H1 (cell line): ENCODE measurements around the gene ABCC9. TPM values are rescaled to one million over a fixed set of nuclear protein-coding genes. Genes with fewer than 3 reads are reported as not detected.

Experiments used
- CTCF ChIA-PET: fragments of 300-600 bp; sonication (Branson Sonifier 250); formaldehyde crosslinking; loops from one replicate; lab custom pipeline; 2021; ENCODE audit not compliant: partially characterized antibody; lab: Charles Lee
- POLR2A ChIA-PET: fragments of 300-600 bp; sonication (Branson Sonifier 250); formaldehyde crosslinking; loops from one replicate; lab custom pipeline; 2021; ENCODE audit warnings: inconsistent platforms; ENCODE audit not compliant: partially characterized antibody; lab: Charles Lee
- DNase-seq, 2 experiments: peaks; one replicate each; pipeline versions ENCODE4 v3.0.0 to v3.0.0-alpha.2; 2010 to 2022; ENCODE audit warnings: low spot score in 2 of 2, low read depth in 1 of 2, mixed read lengths in 1 of 2
- FAIRE-seq: peaks from 2 replicates; lab custom pipeline; 2011; peaks lifted over from hg19 to GRCh38; lab: Jason Lieb, UNC
- H2AFZ ChIP-seq: 2 replicates; pipeline ENCODE4 v1.8.1; 2012; ENCODE audit warnings: low read length, inconsistent platforms
- H2AK5ac ChIP-seq: 2 replicates; pipeline ENCODE4 v1.6.1; 2013; ENCODE audit warnings: low read depth, low read length
- H2BK120ac ChIP-seq: replicated peaks from 2 replicates; pipeline ENCODE3; 2013; ENCODE audit warnings: low read depth, low read length, inconsistent platforms
- H2BK12ac ChIP-seq: 2 replicates; pipeline ENCODE4 v1.6.1; 2013; ENCODE audit warnings: low read depth, low read length
- H2BK15ac ChIP-seq: 2 replicates; pipeline ENCODE4 v1.6.1; 2013; ENCODE audit warnings: low read length
- H2BK20ac ChIP-seq: 2 replicates; pipeline ENCODE4 v1.6.1; 2013; ENCODE audit warnings: low read length
- H2BK5ac ChIP-seq: 2 replicates; pipeline ENCODE4 v1.6.1; 2013; ENCODE audit warnings: low read depth, low read length
- H3K14ac ChIP-seq: 2 replicates; pipeline ENCODE4 v1.6.1; 2013; ENCODE audit warnings: inconsistent platforms; ENCODE audit not compliant: insufficient read length
- H3K18ac ChIP-seq: 2 replicates; pipeline ENCODE4 v1.6.1; 2013; ENCODE audit warnings: low read length; ENCODE audit errors: extremely low read depth
- H3K23ac ChIP-seq: 2 replicates; pipeline ENCODE4 v1.6.1; 2013; ENCODE audit warnings: inconsistent platforms; ENCODE audit not compliant: insufficient read length
- H3K23me2 ChIP-seq: 2 replicates; pipeline ENCODE4 v1.6.1; 2013; ENCODE audit warnings: low read depth, low read length
- H3K27ac ChIP-seq: 2 replicates; pipeline ENCODE4 v1.6.1; 2011; ENCODE audit warnings: low read depth, low read length, inconsistent platforms
- H3K27me3 ChIP-seq, 4 experiments: replicated peaks in 1 of 4; 1 replicate in 1 of 4; 2 replicates in 3 of 4; pipeline versions ENCODE4 v1.6.1 to v1.8.1; 2011 to 2013; ENCODE audit warnings: low read length in 3 of 4, mild to moderate bottlenecking in 3 of 4, inconsistent platforms in 2 of 4, mixed read lengths in 2 of 4, moderate library complexity in 1 of 4; ENCODE audit not compliant: control insufficient read depth in 3 of 4, insufficient read depth in 3 of 4; ENCODE audit errors: extremely low read depth in 1 of 4
- H3K36me3 ChIP-seq, 4 experiments: 2 replicates each; pipeline versions ENCODE4 v1.6.1 to v1.8.1; 2011 to 2013; ENCODE audit warnings: mild to moderate bottlenecking in 4 of 4, low read length in 3 of 4, moderate library complexity in 2 of 4, control low read depth in 1 of 4, inconsistent platforms in 1 of 4; ENCODE audit not compliant: insufficient read depth in 4 of 4, control insufficient read depth in 2 of 4
- H3K4ac ChIP-seq: replicated peaks from 2 replicates; pipeline ENCODE3; 2013; ENCODE audit warnings: low read length, low read depth, mixed read lengths, inconsistent platforms; ENCODE audit not compliant: insufficient read length
- H3K4me1 ChIP-seq, 4 experiments: replicated peaks in 1 of 4; 1 replicate in 1 of 4; 2 replicates in 3 of 4; pipeline versions ENCODE4 v1.6.1 to v1.8.1; 2011 to 2013; ENCODE audit warnings: low read length in 3 of 4, inconsistent platforms in 2 of 4, mixed read lengths in 1 of 4; ENCODE audit not compliant: insufficient read depth in 4 of 4, control insufficient read depth in 3 of 4
- H3K4me2 ChIP-seq, 2 experiments: 2 replicates each; pipeline versions ENCODE4 v1.6.1 to v1.8.1; 2011 to 2013; ENCODE audit warnings: low read depth in 2 of 2, low read length in 2 of 2, control low read depth in 1 of 2, inconsistent platforms in 1 of 2, mild to moderate bottlenecking in 1 of 2; ENCODE audit not compliant: insufficient read depth in 1 of 2
- H3K4me3 ChIP-seq, 4 experiments: fragments of 200-600, 300-600 bp in 1 of 4; sonication (generic), shearing (Covaris generic), sonication (Bioruptor Twin) in 1 of 4; 2 replicates each; pipeline versions ENCODE4 v1.5.1 to v1.8.1; 2011 to 2016; ENCODE audit warnings: low read length in 4 of 4, low read depth in 3 of 4, control low read depth in 2 of 4, inconsistent platforms in 2 of 4, mild to moderate bottlenecking in 2 of 4, mixed read lengths in 1 of 4, moderate library complexity in 1 of 4; ENCODE audit not compliant: insufficient read depth in 2 of 4; ENCODE audit errors: extremely low read depth in 1 of 4
- H3K56ac ChIP-seq: replicated peaks from 2 replicates; pipeline ENCODE3; 2013; ENCODE audit warnings: low read depth, mild to moderate bottlenecking, mixed read lengths, low read length, inconsistent platforms; ENCODE audit not compliant: insufficient read length
- H3K79me1 ChIP-seq: 2 replicates; pipeline ENCODE4 v1.6.1; 2013; ENCODE audit warnings: low read depth, low read length, control low read depth
- H3K79me2 ChIP-seq, 2 experiments: 2 replicates each; pipeline versions ENCODE4 v1.6.1 to v1.8.1; 2012 to 2013; ENCODE audit warnings: low read length in 2 of 2, mild to moderate bottlenecking in 2 of 2, inconsistent platforms in 1 of 2; ENCODE audit not compliant: insufficient read depth in 2 of 2, control insufficient read depth in 1 of 2
- H3K9ac ChIP-seq, 4 experiments: replicated peaks in 1 of 4; 1 replicate in 1 of 4; 2 replicates in 3 of 4; pipeline versions ENCODE4 v1.6.1 to v1.8.1; 2011 to 2013; ENCODE audit warnings: low read depth in 3 of 4, low read length in 3 of 4, control low read depth in 2 of 4, mild to moderate bottlenecking in 2 of 4, moderate library complexity in 2 of 4, inconsistent platforms in 1 of 4; ENCODE audit errors: extremely low read depth in 1 of 4
- H3K9me3 ChIP-seq, 2 experiments: 2 replicates each; pipeline versions ENCODE4 v1.6.1 to v1.8.1; 2012 to 2013; ENCODE audit warnings: mild to moderate bottlenecking in 2 of 2, moderate library complexity in 2 of 2, control low read depth in 1 of 2, inconsistent platforms in 1 of 2, low read depth in 1 of 2, low read length in 1 of 2, mixed read lengths in 1 of 2; ENCODE audit not compliant: insufficient read depth in 2 of 2
- H4K20me1 ChIP-seq, 2 experiments: replicated peaks in 1 of 2; 2 replicates each; pipeline versions ENCODE3 to v1.8.1; 2011 to 2013; ENCODE audit warnings: inconsistent platforms in 2 of 2, low read length in 2 of 2, mild to moderate bottlenecking in 1 of 2; ENCODE audit not compliant: insufficient read depth in 2 of 2, control insufficient read depth in 1 of 2
- H4K5ac ChIP-seq: 2 replicates; pipeline ENCODE4 v1.6.1; 2013; ENCODE audit warnings: low read length, low read depth, mixed read lengths, inconsistent platforms; ENCODE audit not compliant: insufficient read length
- H4K8ac ChIP-seq: 2 replicates; pipeline ENCODE4 v1.8.0; 2013; ENCODE audit warnings: mild to moderate bottlenecking, moderate library complexity, low read length, inconsistent platforms; ENCODE audit not compliant: insufficient read depth; ENCODE audit errors: extremely low read depth
- H4K91ac ChIP-seq: replicated peaks from 2 replicates; pipeline ENCODE3; 2013; ENCODE audit warnings: low read length, mixed read lengths, inconsistent platforms; ENCODE audit not compliant: insufficient read length
- EZH2 ChIP-seq: fragments of 200-600 bp; sonication (generic); IDR thresholded peaks from 2 replicates; pipeline ENCODE4 v1.7.1; 2012; ENCODE audit warnings: low read depth, mild to moderate bottlenecking, moderate library complexity, low read length, inconsistent platforms; ENCODE audit not compliant: severe bottlenecking
- WGBS, 2 experiments: shearing (Covaris generic) in 1 of 2; methylation state at CpG; one replicate each; pipeline versions ENCODE4 v1.1.6 to v1.1.7; 2013 to 2015; ENCODE audit warnings: low lambda C conversion rate in 2 of 2, mixed read lengths in 2 of 2, inconsistent platforms in 1 of 2, low coverage in 1 of 2, missing lambda C conversion rate in 1 of 2; ENCODE audit not compliant: insufficient replicate concordance in 2 of 2, insufficient coverage in 1 of 2, insufficient read length in 1 of 2; ENCODE audit errors: extremely low coverage in 1 of 2, missing lambda C conversion rate in 1 of 2; 5-methylcytosine and 5-hydroxymethylcytosine counted together
- polyA plus RNA-seq, 7 experiments: library from polyadenylated mRNA; depleted of rRNA in 3 of 7; stranded (reverse) in 5 of 7; unstranded in 2 of 7; fragments of >200 nt in 5 of 7; fragments of 200-250 nt in 2 of 7; gene quantifications; 1 replicate in 5 of 7; 2 replicates in 1 of 7; 4 replicates in 1 of 7; pipeline versions ENCODE4 v1.2.1 to v1.2.3, GENCODE V29; 2011 to 2013; ENCODE audit warnings: missing spikeins in 2 of 7, mixed read lengths in 2 of 7
- total RNA-seq: library from RNA; stranded (reverse); fragmentation: NEBNext Ultra II Directional; extraction: Animal tissue kit (Norgen Biotek cat#: 25700); gene quantifications from 2 replicates; pipeline ENCODE4 v1.2.1, GENCODE V29; 2021

The ABCC9 gene
- total and polyA plus RNA-seq, 2 of the 8 experiments (the other 6 are each of a cell fraction or from before 2014, with no cell fraction given) = under 0.01 TPM; not detected in 1

GRCh38 chr12:21941506-21942376, 515 bp upstream of the ABCC9 start:
- H3K36me3 ChIP-seq = no peaks in the 10 kb centered on the region
- H3K23ac ChIP-seq = no peak overlapping the region
- H3K4me2 ChIP-seq = peak overlapping the region; percentile 92 to 95
- peak overlapping the region; percentile 96 for H2AFZ ChIP-seq
- POLR2A ChIA-PET = no interaction called here
- H2BK120ac ChIP-seq = no peak overlapping the region
- H4K8ac ChIP-seq = no peak overlapping the region
- H2BK12ac ChIP-seq = no peak overlapping the region
- FAIRE-seq (no peak), DNase-seq (peak in 1 of 2 experiments; percentile 51)
- H2BK5ac ChIP-seq = no peak overlapping the region
- H3K4me3 ChIP-seq = peak overlapping the region; percentile 60 to 70 (median 65)
- H3K23me2 ChIP-seq = peaks cover 11% of the 10 kb centered on the region; the same call in 1 of the 2 replicates
- no peaks in the 10 kb centered on the region for H4K20me1 ChIP-seq
- H2AK5ac ChIP-seq = no peak overlapping the region
- H3K56ac ChIP-seq = no peak overlapping the region
- no peak overlapping the region for H4K91ac ChIP-seq
- H3K9me3 ChIP-seq = no peaks in the 10 kb centered on the region
- no peaks in the 10 kb centered on the region for H3K4me1 ChIP-seq
- H3K79me2 ChIP-seq = no peaks in the 10 kb centered on the region
- H3K27ac ChIP-seq = no peak overlapping the region
- H3K27me3 ChIP-seq = peaks cover 1 to 32% (median 26%) of the 10 kb centered on the region in 4 experiments
- no peak overlapping the region; a peak in 1 of 7 replicates for H3K9ac ChIP-seq
- H3K14ac ChIP-seq = no peak overlapping the region
- H3K4ac ChIP-seq = no peak overlapping the region
- H2BK15ac ChIP-seq = no peak overlapping the region
- 5% methylated on average over 51 of the region's 51 CpGs; no CpG with 5 or more reads in 1 of the 2 experiments for WGBS, 2 experiments
- no peak overlapping the region for H2BK20ac ChIP-seq
- CTCF ChIA-PET = interaction anchor here (0.5 to 2.6 kb wide), 5 partner anchors 16 to 217 kb away, joined by 3 to 11 read pairs (median 3); no protein-coding TSS in a partner anchor
- H4K5ac ChIP-seq = no peak overlapping the region
- no peaks in the 10 kb centered on the region for H3K79me1 ChIP-seq
- no peak overlapping the region for H3K18ac ChIP-seq
- TF ChIP-seq EZH2 = peak; percentile 67
